Stimulated activated effector memory CD8-positive, alpha-beta T cell treated with anti-CD3 and anti-CD28 coated beads, Interleukin-12 subunit alpha, Interleukin-12 subunit beta, amount 100 ng/mL, for 72 hours (primary cell): ENCODE results near the gene LONRF3.
"Not testable (repeated sequence)": the region's sequence is repeated elsewhere in the genome, so short reads cannot be mapped to it uniquely, and the experiment has no call there.

ENCODE experiments used
- ATAC-seq: fragments of 150-1000 bp; cut with Tn5 transposase; 2 replicates; pipeline ENCODE4 v1.10.0; 2021
- DNase-seq, 2 donors: peaks; one replicate each; pipeline ENCODE4 v3.0.0; 2021 to 2022; ENCODE audit warnings: low spot score in 2 of 2
- H3K27ac Mint-ChIP-seq: one replicate; pipeline ENCODE4 v1.8.0; 2022; ENCODE audit warnings: mild to moderate bottlenecking, mixed read lengths
- H3K36me3 Mint-ChIP-seq: one replicate; pipeline ENCODE4 v1.8.0; 2022; ENCODE audit warnings: mild to moderate bottlenecking, mixed read lengths
- H3K4me1 Mint-ChIP-seq: one replicate; pipeline ENCODE4 v1.8.0; 2022; ENCODE audit warnings: mixed read lengths
- H3K4me3 Mint-ChIP-seq: one replicate; pipeline ENCODE4 v1.8.0; 2022; ENCODE audit warnings: mild to moderate bottlenecking, mixed read lengths
- H3K9me3 Mint-ChIP-seq: one replicate; pipeline ENCODE4 v1.8.0; 2022; ENCODE audit warnings: mixed read lengths

Gene LONRF3

GRCh38 chrX:119009071-119009470 lies 34.7 kb downstream of the LONRF3 start:
- no peak for DNase-seq
- no peak for ATAC-seq
- H3K4me3 Mint-ChIP-seq: no peak overlapping the region
- no peak overlapping the region for H3K27ac Mint-ChIP-seq
- H3K36me3 Mint-ChIP-seq: peaks cover 23% of the 10 kb centered on the region
- H3K9me3 Mint-ChIP-seq: no peaks in the 10 kb centered on the region
- no peaks in the 10 kb centered on the region for H3K4me1 Mint-ChIP-seq

- Mint-ChIP-seq H3K36me3 (peaks cover 32% of the 10 kb centered on the region), H3K27ac (no peak overlapping the region), H3K4me3 (no peak overlapping the region), H3K9me3 (no peaks in the 10 kb centered on the region), H3K4me1 (peaks cover 5% of the 10 kb centered on the region)
- DNase-seq (no peak), ATAC-seq (no peak)
Measured at GRCh38 chrX:119010491-119010890, 36.1 kb downstream of the LONRF3 start.

- H3K36me3 Mint-ChIP-seq: peaks cover 51% of the 10 kb centered on the region
- H3K4me3 Mint-ChIP-seq: no peak overlapping the region
- peaks cover 12% of the 10 kb centered on the region for H3K4me1 Mint-ChIP-seq
- no peak for ATAC-seq
- DNase-seq: no peak
- no peak overlapping the region for H3K27ac Mint-ChIP-seq
- H3K9me3 Mint-ChIP-seq: no peaks in the 10 kb centered on the region
Measured at GRCh38 chrX:119013164-119013563, 38.7 kb downstream of the LONRF3 start.

- no peaks in the 10 kb centered on the region for H3K9me3 Mint-ChIP-seq
- peaks cover 12% of the 10 kb centered on the region for H3K4me1 Mint-ChIP-seq
- ATAC-seq (peak; percentile 78), DNase-seq (peak in 1 of 2 donors; percentile 47)
- peaks cover 59% of the 10 kb centered on the region for H3K36me3 Mint-ChIP-seq
- no peak overlapping the region for H3K4me3 Mint-ChIP-seq
- H3K27ac Mint-ChIP-seq: no peak overlapping the region
Measured at GRCh38 chrX:119015407-119016237, 41.2 kb downstream of the LONRF3 start.

- ATAC-seq: no peak
- Mint-ChIP-seq H3K9me3 (no peaks in the 10 kb centered on the region), H3K4me3 (no peak overlapping the region)
Measured at GRCh38 chrX:119017077-119017476, 42.7 kb downstream of the LONRF3 start.

GRCh38 chrX:119025900-119026299 lies 51.5 kb downstream of the LONRF3 start:
- no peaks in the 10 kb centered on the region for H3K9me3 Mint-ChIP-seq
- no peak overlapping the region for H3K4me3 Mint-ChIP-seq
- no peaks in the 10 kb centered on the region for H3K4me1 Mint-ChIP-seq
- H3K36me3 Mint-ChIP-seq: no peaks in the 10 kb centered on the region
- H3K27ac Mint-ChIP-seq: no peak overlapping the region
- ATAC-seq (no peak), DNase-seq (no peak)

More at GRCh38 chrX:119017077-119017476, 42.7 kb downstream of the LONRF3 start:
- H3K4me1 Mint-ChIP-seq: peaks cover 12% of the 10 kb centered on the region
- no peak overlapping the region for H3K27ac Mint-ChIP-seq
- no peak for DNase-seq
- peaks cover 50% of the 10 kb centered on the region for H3K36me3 Mint-ChIP-seq

GRCh38 chrX:119026344-119026743 lies 51.9 kb downstream of the LONRF3 start:
- DNase-seq, H3K36me3 Mint-ChIP-seq, H3K27ac Mint-ChIP-seq, H3K4me1 Mint-ChIP-seq, ATAC-seq, H3K4me3 Mint-ChIP-seq, H3K9me3 Mint-ChIP-seq: not testable (repeated sequence)

- H3K4me1 Mint-ChIP-seq, H3K27ac Mint-ChIP-seq, H3K4me3 Mint-ChIP-seq, DNase-seq, H3K36me3 Mint-ChIP-seq, H3K9me3 Mint-ChIP-seq, ATAC-seq: not testable (repeated sequence)
Measured at GRCh38 chrX:119027960-119028732, 53.7 kb downstream of the LONRF3 start.

- no peak overlapping the region for H3K27ac Mint-ChIP-seq
- ATAC-seq (no peak), DNase-seq (no peak)
- no peaks in the 10 kb centered on the region for H3K36me3 Mint-ChIP-seq
- H3K4me1 Mint-ChIP-seq: no peaks in the 10 kb centered on the region
- H3K4me3 Mint-ChIP-seq: no peak overlapping the region
- no peaks in the 10 kb centered on the region for H3K9me3 Mint-ChIP-seq
Measured at GRCh38 chrX:119028733-119029330, 54.4 kb downstream of the LONRF3 start.

GRCh38 chrX:119029656-119030055 lies 55.2 kb downstream of the LONRF3 start:
- H3K27ac Mint-ChIP-seq: not testable (repeated sequence)

GRCh38 chrX:119030990-119031389 lies 56.6 kb downstream of the LONRF3 start:
- Mint-ChIP-seq H3K9me3 (peaks cover 3% of the 10 kb centered on the region), H3K27ac (no peak overlapping the region), H3K4me1 (no peaks in the 10 kb centered on the region), H3K36me3 (no peaks in the 10 kb centered on the region), H3K4me3 (no peak overlapping the region)
- DNase-seq (no peak), ATAC-seq (no peak)

More at GRCh38 chrX:119029656-119030055, 55.2 kb downstream of the LONRF3 start:
- not testable (repeated sequence) for H3K9me3 Mint-ChIP-seq, H3K36me3 Mint-ChIP-seq, ATAC-seq, H3K4me3 Mint-ChIP-seq, H3K4me1 Mint-ChIP-seq, DNase-seq

GRCh38 chrX:119036107-119037029 lies 62.0 kb downstream of the LONRF3 start:
- DNase-seq: no peak
- no peak overlapping the region for H3K4me3 Mint-ChIP-seq
- H3K27ac Mint-ChIP-seq: no peak overlapping the region
- no peak for ATAC-seq
- H3K9me3 Mint-ChIP-seq: peaks cover 3% of the 10 kb centered on the region
- no peaks in the 10 kb centered on the region for H3K4me1 Mint-ChIP-seq
- H3K36me3 Mint-ChIP-seq: no peaks in the 10 kb centered on the region

- H3K4me1 Mint-ChIP-seq: no peaks in the 10 kb centered on the region
- ATAC-seq (no peak), DNase-seq (no peak)
Measured at GRCh38 chrX:119040432-119040831, 66.0 kb downstream of the LONRF3 start.

GRCh38 chrX:119041175-119041574 lies 66.8 kb downstream of the LONRF3 start:
- Mint-ChIP-seq H3K27ac (no peak overlapping the region), H3K9me3 (no peaks in the 10 kb centered on the region), H3K4me3 (no peak overlapping the region), H3K36me3 (no peaks in the 10 kb centered on the region), H3K4me1 (no peaks in the 10 kb centered on the region)
- ATAC-seq (no peak), DNase-seq (no peak)

More at GRCh38 chrX:119040432-119040831, 66.0 kb downstream of the LONRF3 start:
- no peaks in the 10 kb centered on the region for H3K9me3 Mint-ChIP-seq
- no peaks in the 10 kb centered on the region for H3K36me3 Mint-ChIP-seq
- H3K4me3 Mint-ChIP-seq: no peak overlapping the region
- H3K27ac Mint-ChIP-seq: no peak overlapping the region

- Mint-ChIP-seq H3K9me3 (no peaks in the 10 kb centered on the region), H3K27ac (no peak overlapping the region), H3K4me1 (no peaks in the 10 kb centered on the region), H3K4me3 (no peak overlapping the region), H3K36me3 (no peaks in the 10 kb centered on the region)
- no peak for DNase-seq
- ATAC-seq: no peak
Measured at GRCh38 chrX:119042040-119042439, 67.6 kb downstream of the LONRF3 start.
